SHP77 treated with DMSO at 0.1 percent for 48 hours (cell line): Measurements from ENCODE around the gene C3orf18.

Experiments
- DNase-seq: peaks from one replicate; lab custom pipeline; 2025; lab: John Stamatoyannopoulos, UW

Gene C3orf18

DNA sequence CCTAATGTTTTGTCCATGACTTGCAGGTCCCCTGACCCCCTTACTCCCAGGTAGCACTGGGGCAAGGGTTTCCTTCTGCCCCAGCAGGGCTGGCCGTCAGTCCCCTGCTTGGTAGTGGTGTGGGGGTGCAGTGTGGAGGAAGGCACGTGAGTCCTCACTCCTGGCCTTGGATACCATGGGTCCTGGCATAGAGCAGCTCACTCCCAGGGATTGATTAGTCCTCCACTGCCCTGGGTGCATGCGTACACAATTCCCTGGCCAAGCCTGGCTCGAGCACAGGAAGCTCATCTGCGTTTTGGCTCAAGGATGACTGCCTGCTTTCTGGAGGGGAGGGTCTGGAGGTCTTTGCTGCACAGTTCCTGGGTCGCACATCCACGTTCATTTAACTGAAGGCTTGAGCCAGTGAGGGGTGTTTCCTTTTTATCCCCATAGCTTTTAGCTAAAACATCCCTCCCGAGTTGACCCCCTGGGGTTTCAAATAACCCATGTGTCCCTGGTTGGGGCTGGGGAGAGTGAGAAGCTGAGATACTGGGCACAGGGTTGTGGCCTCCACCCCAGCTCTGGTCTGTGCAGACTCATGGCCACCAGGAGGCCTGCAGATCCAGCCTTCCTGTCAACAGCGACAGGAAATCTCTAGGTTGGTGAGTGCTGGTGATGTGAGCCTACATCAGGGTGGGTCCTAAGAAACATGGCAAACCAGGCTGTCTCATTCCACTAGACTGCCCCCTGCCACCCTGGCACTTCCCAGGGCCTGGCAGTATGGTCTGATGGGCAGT, 13.3 kb upstream of the C3orf18 start:
- no peak for DNase-seq

DNA sequence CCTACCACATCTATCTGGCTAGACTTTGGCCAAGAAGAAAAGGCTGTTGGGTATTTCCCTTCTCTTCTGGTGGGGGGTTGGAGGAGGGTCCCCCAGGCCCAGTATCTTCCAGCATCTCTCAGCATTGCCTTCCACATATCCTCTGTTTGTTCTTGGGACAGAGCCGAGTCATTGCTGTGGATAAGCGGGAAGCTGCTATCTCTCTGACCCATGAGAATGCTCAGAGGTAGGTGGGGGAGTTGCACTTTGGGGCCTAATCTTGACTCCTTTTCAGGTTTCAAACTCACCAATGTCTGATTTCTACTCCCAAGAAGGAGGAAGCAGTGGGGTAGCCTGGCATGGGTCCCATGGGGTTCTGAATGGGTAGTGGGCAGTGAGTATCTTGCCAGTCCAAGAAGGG, 9.8 kb upstream of the C3orf18 start:
- no peak for DNase-seq

DNA sequence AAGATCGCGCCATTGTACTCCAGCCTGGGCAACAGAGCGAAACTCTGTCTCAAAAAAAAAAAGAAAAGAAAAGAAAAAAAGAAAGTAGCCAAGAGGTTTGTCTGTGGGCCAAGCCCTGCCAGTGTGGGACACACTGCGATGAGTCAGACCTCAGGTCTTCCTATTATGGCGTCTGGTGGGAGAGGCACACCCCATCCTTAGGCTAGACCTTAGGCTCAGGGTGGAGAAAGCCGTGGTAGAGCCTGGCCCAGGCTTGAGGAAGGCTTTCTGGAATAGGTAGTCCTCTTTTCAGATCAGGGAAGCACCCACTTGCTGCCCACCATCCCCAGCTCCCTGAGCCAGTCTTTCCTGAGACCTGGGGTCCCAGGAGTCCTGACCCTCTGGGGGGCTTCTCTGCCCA, 7.8 kb upstream of the C3orf18 start:
- no peak for DNase-seq

DNA sequence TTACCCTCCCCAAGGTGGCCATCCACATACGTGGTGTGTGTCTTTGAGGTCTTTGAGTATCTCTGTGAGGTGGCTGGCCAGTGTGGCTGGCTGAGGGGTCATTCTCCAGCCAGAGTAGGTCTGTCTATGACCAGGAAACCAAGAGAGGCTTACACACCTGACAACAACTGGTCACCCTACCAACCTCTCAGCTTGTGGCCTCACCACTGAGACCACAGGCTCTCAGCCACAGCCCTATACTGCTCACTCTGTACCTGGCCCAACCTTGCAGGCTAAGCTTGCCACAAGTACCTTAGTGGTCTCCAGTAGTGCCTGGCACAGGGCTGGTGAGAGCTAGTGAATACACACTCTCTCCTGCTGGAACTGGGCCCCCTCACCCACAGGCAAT, 6.9 kb upstream of the C3orf18 start:
- DNase-seq: no peak

DNA sequence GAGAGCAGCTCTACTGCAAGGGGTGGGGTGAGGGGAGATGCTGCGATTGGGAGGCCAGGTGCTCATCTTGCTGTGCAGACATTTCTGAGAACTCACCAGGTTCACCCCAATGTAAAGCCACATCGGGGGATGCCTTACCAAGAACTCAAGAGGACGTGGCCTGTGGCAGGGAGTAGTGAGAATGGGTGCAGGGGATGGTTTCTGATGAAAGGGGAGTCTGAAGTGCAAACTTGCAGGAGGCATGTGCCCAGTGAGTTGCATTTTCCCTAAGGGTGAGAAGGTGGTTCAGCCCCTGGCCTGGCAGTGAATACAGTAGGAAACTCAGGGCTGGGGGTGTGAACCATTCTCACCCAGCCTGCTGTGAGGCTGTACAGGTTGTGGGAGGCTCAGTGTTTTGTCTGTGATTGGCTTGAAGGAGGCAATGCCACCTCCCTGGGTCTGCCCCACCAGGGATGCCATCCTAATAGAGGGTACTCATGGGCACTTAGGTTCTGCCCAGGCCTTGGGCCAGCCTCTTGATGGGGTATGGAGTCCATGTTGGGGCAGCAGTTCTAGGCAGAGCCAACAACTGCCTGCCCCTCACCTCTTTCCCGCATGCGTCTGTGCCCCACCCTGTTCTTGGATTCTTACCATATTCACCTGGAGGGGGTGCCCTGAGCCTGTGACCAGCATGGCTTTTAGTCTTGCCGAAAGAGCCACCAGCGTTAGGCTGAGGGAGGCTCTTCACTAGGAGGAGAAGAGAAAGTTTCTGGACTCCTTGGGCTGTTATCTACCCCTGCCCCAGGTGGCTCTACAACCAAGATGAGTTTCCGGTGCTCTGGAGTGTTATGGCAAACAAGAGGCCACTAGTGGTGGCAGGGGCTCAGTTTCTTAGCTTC, 6.3 kb upstream of the C3orf18 start:
- no peak for DNase-seq

DNA sequence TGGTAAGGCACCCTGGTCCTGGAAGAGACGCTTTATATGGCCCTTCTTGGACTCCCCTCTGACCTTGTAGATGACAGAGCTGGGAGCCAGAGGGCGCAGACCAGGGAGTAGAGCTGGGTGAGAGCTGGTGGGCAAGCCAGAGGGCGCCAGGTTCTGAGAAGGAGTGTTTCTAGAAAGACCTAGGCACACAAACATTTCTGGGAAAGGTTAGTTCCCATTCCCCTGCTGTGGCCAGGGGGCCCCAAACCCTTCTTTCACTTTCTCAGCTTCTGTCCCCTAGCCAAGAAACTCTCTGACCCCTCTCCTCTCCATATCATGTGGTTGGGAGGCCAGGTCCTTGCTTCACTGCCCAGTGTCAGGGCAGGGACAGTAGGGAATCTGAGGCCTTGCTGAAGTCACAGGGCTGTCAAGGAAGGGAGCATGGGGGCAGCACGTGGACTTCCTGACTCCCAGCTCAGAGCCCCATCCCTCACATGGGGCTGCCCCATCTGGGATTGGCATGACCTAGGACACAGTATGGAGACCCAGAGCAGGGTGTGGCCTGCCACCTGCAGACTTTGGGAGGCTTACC, 5.3 kb upstream of the C3orf18 start:
- no peak for DNase-seq

DNA sequence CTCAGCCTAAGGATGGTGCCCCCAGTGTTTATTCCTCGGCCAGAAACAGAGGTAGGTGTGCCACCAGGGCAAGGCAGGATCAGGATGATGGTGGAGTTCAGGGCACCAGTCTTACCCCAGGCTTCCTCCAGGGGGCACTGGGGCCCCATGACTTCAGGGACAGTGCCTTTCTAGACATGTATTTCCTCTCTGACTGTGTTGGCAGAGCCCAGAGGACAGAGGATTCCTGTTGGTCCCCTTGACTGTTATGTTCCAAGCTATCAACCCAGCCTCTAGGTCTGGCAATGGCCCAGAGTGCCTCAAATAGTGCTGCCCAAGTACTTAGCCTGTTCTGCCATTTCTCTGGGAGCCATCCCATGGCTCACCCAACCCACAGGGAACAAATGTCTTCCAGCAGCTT, 4.6 kb upstream of the C3orf18 start:
- DNase-seq: peak; percentile 35

DNA sequence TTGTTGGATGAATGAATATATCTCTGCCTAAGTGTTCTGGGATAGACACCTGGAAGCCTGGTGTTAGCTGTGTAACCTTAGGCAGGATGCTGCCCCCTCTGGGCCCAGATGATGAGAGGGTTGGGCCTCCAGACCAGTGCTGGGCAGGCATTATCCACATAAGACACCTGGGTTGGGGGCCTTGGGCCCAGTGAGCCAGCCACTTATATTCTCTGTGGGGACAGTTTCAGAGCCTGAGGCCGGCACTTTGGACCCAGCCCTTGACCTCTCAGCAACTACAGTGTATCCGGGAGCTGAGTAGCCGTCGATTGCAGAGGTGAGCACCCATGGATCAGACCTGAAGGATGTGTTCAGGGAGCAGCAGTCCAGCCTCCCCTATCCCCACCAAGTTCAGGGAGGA, 3.9 kb upstream of the C3orf18 start:
- no peak for DNase-seq

DNA sequence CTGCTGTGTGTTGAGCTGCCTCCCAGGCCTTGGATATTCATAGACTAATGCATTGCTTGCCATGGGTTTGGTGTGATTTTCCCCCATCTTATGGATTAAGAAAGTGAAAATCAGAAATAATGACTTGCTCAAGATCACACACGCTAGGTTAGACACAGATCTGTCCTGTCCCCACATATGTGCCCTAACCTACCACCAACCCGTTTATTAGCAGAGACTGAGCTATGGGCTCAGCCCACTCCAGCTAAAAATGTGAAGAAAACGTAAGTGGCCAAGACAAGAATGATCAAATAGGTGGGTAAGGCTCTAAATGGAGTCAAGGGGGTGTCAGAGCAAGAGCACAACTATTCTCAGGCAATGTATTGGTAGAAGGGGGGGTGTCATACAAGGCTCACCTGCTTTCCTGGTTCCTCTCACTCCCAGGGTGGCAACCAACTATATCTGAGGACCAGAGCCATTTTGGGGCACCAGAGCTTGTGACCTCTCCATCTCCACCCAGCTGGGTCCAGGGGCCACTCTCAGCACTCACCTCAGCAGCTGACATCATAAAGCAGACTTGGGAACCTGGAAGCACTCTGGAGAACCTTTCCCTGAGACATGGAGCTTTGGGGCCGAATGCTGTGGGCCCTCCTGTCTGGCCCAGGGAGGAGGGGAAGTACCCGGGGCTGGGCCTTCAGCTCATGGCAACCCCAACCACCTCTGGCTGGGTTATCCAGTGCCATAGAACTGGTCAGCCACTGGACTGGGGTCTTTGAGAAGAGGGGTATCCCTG, 3.1 kb upstream of the C3orf18 start:
- DNase-seq: no peak

DNA sequence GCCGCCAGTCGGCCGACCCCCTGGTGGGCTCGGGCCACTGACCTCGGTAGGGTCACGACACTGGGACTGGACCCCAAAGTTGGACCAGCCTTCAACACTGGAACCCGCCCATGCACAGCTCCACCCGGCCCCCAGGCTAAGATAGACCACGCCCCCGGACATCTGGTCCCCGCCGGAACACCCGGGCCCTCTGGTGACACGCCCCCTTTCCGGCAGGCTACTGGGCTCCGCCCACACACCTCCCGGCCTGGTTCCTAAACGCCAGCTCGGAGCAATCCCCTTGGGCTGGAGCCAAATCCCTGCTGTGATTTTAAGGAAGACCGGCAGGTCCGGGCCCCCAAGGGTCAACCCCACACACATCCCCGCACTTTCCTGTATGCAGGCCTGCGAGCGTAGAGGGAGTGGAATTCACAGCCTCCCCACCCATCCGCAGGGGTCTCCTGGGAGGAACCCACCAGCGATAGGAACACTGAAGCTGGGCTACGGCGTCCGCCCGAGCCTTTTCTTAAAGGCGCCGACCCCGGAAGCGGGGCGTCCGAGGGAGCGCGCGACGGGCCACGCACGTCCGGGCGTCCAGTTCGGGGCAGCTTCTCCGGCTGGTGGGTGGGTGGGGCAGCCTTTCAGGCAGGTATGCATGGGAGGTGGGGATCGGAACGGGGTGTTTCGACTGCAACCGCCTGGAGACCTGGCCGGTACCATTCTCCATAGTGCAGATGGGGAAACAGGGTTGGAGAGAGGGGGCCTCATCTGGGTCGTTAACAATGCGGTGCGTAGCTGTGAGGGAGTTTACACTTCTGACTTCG, 1.6 kb upstream of the C3orf18 start, which contains the start of gene HEMK1:
Gene HEMK1 (plus strand): TSS at position 576 of the 803 bp plus-strand sequence. CDS start 1,583 bp downstream, outside the sequence.
- DNase-seq: peak; percentile 85

DNA sequence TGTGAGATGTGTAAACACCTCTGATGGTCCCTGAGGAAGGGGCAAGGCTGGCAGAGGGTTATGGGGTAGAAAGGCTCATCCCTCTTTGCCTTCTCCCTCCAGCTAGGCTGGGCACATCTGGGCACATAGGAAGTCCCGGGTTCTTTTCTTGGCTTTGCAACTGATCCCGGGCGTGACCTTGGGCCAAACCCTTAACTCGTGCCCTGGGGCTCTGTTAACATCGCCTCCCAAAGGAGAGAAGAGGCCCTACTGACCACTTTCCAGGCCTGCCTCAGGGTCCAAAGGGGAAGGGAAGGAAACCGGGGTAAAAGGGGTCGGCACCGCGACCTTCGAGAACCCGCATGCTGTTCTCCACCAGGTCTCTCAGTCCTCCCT, 549 bp downstream of the C3orf18 start:
- DNase-seq: no peak

DNA sequence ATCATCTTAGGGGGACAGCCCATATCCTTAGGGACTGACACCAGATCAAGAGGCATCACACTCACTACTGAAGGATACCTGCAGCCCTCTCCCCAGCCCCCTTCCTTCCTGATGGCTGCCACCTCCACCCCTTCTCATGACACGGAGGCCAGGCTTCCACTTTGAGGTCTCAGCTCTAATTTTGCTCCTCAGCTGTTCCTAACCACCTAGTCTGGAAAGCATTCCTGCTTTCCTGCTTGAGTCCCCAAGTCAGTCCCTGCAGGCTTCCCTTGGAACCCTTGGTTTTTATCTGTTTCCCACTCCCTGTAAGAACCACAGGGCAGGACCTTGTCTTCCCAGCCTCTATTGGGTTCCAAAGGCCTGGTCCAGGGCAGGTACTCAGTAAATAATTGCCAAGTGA, 3.2 kb downstream of the C3orf18 start:
- no peak for DNase-seq

DNA sequence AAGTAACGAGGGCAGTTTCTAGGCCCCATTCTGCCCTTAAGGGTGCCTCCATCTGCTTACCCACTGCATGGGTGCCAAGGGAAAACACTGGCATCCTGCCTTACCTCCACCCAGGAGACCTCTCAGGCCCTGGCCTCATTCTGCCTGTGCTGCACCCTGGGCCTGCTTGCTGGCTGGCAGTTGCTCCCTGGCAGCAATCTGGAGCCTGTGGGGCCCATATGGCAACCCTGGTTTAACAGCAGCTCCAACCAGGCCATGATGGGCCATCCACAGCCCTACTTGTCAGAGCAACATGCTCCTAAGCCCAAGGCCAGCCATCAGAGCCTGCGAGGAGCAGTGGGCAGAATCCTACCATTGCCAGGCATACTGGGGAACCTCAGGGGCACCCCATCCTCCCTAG, 3.7 kb downstream of the C3orf18 start:
- DNase-seq: no peak

DNA sequence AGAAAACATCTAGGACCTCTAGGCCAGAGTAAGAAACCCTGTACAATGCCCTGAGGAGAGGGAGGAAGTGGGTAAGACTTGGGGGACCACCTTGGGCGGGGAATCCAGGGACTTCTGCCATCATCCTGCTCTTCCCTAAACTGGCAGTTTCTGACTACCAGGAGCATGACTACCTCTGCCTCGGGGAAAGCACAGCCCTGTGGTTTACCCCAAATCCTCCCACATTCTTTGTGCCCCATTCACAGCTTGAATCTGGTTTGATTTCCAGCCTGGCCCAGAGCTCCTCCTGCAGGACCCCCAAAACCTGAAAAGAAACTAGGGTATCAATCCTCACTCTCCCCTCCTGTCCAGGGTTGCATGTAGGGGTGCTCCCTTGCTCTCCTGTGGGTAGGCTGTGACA, 4.7 kb downstream of the C3orf18 start:
- no peak for DNase-seq

DNA sequence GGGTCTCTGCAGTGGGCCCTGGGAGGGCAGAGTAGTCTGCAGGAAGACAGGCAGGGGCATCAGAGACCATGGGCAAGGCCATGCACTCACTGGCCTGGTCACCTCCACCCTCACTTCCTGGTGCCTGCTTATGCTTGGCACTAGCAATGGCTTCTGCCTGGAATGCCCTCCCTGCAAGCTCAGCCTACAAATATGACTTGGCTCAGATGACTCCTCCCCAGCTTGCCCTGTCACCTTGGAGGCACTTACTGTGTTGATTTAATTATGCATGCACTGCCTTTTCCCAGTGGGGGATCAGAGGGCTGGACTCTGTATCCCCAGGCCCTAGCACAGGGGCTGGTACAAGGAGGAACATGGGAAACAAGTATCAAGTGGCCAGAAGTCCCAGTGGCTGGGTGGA, 7.8 kb downstream of the C3orf18 start:
- no peak for DNase-seq

DNA sequence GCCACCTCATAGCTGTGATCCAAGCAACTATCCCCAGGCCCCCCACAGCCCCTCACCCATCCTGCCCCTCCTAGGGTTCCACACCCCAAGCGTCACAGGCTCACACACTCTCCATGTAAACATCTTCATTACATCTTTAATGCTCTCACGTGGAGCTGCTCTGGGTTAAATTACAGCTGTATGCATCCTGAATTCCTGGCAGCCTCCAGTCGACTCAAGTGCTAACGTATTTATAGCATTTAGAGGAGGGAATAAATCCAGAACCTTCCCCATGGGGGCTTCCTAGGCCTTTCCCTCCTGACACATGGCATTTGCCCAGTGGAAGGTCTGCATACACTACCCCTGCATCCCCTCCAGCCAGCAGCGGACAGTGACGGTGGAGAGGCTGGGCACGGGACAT, 9.6 kb downstream of the C3orf18 start:
- no peak for DNase-seq

DNA sequence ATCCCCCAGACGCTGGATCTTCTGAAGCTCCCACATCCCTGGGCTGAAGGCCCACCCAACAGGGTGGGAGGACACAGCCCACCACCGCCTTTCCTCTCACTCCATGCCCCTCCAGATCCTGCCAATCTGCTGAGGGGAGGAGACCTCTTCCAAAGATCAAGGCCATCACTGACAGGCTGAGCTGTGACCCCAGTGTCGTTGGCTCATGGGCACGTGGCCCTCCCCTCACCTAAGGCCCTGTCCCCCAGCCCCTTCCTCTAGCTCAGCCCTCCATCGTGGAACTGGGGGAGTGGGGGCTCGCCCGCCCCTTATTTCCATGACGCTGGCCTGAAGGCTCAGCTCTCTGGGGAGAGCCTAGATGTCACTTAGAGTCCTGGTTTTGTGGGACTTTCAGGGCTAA, 10.4 kb downstream of the C3orf18 start:
- DNase-seq: no peak

DNA sequence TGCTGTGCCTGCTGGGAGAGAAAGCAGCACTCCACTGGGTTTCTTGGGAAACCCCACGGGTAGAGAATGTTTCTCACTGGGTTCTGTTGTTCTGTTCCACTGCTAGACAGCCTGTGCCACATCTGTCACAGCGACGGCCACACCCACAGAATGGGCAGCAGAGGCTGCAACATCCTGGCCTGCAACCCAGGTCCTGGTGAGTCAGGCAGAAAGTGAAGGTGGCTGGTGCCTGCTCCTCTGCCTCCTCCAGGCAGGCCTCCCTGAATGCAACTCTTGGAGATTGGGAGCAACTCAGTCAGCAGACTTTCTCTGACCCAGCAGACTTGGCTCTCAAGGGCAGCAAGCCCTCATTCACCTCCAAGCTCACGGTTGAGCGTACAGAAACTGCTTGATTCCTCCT, 13.0 kb downstream of the C3orf18 start:
- DNase-seq: no peak

DNA sequence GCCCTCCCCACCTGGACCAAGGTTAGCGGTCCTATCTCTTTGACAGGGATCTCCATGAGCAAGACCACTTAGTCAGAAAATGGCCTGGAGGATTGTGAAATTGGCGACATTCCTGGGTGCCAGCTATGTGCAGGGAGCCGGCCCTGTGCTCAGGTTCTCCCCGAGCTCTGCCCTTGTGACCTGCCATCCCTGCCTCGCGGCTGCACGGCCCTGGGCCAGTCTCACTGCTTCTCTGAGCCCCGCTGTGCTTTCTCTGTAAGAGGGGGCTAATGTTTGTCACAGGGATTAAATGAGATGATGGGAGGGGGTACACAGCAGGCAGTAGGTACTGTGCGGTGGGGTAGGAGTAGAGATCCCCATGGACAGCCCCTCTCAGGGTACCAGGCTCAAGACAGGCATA, 14.9 kb downstream of the C3orf18 start:
- DNase-seq: no peak

DNA sequence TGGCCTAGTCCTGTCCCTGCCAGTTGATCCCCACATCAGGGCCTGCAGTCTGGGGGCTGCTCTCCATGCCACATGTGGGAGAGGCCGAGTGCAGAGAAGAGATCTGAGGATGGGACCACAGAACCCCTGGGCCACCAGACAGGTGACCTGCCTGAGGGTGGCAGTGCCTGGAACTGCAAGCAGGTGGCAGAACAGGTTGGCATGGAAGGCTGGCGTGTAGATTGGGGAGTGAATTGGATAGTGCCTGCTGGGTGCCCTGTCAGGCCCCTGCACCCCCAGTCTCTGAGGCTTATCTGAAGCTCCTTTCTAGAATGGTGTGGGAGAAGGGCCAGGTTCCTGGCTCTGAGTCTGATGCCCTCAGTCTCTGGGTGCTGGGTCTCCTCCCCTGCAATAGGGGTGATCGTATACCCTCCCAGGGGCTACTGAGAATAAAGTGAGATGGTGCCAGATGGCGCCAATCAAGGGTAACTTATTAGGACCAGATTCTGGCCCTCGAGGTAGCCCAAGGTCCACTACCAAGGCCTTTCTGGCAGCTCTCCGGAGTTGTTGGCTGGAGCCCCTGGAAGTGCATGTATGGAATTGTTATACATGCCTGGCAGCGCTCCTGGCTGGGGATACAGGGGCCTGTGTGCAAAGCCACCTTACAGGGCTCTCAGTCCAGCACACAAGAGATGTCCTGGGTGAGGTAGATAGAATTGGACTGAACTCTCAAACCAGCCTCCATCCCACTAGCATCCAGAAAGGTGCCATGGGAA, 15.7 kb downstream of the C3orf18 start:
- no peak for DNase-seq
